GM21619 (cell line): ENCODE measurements around the gene TH.

Source experiments
- ATAC-seq: cut with Tn5 transposase; IDR thresholded peaks from one replicate; pipeline ENCODE4 v1.9.1; 2021; ENCODE audit not compliant: unreplicated experiment

TH gene

DNA sequence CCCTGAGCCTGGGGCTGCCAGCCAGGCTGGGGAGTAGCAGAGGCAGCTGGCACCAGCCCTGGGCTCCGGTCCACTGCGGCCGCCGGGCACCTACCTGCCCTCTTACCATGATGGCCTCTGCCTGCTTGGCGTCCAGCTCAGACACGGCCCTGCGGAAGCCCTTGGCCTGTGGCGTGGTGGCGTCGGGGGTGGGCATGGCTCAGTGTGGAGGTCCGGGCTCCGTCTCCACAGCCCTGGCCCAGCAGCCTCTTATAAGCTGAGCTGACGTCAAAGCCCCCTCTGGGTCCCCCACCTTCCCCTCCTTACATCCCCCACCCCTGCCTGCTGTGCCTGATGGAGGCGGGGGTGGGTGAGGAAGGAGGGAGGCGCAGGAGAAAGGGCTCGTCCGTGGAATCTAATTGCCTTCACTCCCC is at the start of gene TH:
TH (minus strand) TSS at position 225 of the 413 bp plus-strand sequence; CDS start at position 196, 29 bp downstream.
- ATAC-seq, result no peak

DNA sequence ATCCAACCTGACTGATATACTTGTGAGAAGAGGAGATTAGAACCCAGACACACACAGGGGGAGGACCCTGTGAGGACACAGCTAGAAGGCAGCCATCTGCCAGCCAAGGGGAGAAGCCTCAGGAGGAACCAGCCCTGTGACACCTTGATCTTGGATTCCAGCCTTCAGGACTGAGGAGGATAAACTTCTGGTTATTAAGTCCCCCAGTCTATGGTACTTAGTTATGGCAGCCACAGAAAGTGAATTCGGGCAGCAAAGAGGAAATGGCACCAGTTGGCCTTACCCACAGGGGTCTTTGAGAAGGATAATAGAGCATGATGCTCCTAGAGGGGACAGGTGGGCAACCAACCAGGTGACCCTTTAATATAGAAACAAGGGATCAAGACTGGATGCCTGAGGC is 49.4 kb upstream of the TH start:
- ATAC-seq, result no peak

DNA sequence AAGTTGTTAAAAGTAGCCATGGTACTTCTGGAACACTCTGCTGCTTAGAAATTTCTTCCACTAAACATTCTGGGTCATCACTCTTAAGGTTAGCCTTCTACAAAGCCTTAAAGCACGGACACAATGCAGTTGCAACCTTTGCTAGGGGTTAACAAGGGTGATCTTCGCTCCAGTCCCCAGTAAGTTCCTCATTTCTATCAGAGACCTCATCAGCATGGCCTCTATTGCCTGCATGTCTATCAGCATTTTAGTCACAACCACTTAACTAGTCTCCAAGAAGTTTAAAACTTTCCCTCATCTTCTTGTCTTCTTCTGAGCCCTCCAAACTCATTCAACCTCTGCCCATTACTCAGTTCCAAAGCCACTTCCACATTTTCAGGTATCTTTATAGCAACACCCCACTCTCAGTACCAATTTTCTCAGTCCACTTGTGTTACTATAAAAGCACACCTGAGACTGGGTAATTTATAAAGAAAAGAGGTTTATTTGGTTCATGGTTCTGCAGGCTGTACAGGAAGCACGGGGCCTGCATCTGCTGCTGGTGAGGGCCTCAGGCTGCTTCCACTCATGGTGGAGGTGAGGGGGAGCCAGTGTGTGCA is 48.7 kb upstream of the TH start:
- no peak for ATAC-seq

DNA sequence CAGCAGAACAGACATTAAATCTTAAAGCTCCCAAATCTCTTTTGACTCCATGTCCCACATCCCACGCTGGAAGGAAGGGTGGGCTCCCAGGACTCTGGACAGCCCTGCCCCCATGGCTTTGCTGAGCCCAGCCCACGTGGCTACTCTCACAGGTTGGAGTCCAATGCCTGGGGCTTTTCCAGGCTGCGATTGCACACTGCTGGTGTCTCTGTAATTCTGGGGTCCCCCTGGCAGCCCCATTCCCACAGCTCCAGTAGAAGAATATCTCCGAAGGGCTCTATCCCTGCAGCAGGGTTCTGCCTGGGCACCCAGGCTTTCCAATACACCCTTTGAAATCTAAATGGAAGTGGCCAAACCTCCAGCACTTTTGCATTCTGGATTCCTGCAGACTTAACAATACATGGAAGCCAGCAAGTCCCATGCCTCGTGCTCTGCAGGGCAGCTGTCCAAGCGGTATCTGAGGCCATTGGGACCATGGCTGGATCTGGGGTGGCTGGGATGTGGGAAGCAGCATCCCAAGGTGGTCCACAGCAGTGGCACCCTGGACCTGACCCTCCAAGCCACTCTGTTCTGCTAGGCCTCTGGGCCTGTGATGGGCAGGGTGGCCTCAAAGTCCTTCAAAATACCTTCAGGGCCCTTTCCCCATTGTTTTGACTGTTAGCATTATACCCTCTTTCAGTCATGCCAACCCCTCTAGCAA is 47.9 kb upstream of the TH start:
- ATAC-seq, result no peak

DNA sequence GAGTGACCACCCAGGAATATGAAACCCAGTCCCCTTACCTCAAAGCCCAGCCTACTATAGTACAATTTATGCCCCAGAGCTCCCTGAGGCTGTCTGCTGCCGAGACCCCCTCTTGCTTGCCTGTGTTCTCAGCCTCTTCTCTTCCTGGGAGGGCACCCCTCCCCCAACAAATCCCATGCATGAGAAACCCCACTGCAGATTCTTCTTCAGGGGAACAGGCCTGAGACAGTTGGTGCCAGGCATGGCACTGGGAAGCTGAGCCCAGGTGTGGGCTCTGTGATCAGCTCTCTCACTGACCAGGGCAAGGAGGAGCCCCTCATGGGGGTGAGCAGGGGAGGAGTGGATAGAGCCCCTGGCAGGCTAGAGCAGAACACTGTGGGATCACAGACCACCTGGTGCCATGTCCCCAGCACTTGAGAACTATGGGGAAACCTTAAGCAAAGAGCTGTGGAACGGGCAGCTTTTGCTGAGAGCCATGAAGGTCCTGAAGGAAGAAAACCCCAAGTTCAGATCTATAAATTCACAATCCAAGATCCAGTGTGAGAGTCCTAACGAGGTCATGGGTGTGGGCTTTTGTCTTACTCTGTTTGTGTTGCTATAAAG is 46.5 kb upstream of the TH start:
- ATAC-seq, result no peak

DNA sequence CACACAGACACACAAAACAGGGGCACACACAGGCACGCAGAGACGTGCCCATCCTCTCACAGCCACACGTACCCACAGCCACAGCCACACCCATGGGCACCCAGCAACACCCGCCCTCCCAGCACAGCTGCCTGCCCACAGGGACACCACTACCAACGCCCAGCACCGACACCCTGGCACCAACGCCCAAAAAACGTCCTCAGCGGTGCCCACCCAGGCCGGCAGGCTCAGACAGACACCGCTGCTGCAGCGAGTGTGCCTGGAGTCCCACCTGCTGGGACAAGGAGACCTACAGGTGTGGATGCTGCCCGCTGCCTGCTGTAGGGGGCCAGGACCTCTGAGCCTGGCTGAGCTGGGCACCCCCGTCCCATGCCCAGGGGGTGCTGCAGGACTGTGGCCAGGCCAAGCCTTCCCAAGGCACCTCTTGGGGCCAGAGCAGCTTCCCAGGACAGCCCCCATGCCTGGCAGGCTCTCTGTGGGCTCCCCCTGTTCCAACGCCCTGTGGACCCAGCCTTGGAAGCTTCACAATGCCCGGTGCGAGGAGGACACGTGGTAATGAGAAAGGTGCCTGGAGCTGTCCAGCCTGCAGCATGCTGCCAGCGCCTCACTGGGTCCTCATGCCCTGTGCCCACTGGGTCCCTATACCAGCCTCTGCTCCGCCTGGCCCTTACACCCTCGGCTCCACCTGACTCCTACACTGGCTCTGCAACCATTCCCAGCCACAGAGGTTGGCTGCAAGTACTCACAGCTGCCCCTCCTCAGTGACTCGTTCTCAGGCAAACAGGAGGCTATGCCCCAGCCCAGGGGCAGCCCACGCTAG is 45.8 kb upstream of the TH start:
- ATAC-seq, result no peak

DNA sequence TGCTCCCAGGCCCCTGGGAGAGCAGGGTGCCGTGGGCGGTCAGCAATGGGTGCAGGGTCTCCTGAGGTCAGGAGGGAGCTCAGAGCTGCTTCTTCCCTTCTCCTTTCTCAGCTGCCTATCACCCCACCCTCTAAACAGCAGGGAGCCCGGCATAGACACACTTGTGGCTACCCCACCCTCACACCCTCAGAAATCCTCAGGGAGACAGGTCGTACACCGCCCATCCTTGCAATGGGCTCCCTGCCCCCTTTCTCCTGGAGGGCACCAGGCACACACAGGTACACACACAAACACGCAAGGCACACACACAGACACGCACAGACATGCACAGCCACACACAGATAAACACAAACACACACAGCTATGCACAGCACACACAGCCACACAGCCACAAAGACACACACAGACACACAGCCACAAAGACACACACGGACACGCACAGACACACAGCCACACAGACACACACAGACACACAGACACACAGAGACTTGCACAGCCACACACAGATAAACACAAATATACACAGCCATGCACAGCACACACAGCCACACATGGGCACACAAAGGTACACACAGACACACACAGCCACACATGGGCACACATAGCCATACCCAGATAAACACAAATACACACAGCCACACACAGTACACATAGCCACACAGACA is 44.9 kb upstream of the TH start:
- ATAC-seq, result no peak

DNA sequence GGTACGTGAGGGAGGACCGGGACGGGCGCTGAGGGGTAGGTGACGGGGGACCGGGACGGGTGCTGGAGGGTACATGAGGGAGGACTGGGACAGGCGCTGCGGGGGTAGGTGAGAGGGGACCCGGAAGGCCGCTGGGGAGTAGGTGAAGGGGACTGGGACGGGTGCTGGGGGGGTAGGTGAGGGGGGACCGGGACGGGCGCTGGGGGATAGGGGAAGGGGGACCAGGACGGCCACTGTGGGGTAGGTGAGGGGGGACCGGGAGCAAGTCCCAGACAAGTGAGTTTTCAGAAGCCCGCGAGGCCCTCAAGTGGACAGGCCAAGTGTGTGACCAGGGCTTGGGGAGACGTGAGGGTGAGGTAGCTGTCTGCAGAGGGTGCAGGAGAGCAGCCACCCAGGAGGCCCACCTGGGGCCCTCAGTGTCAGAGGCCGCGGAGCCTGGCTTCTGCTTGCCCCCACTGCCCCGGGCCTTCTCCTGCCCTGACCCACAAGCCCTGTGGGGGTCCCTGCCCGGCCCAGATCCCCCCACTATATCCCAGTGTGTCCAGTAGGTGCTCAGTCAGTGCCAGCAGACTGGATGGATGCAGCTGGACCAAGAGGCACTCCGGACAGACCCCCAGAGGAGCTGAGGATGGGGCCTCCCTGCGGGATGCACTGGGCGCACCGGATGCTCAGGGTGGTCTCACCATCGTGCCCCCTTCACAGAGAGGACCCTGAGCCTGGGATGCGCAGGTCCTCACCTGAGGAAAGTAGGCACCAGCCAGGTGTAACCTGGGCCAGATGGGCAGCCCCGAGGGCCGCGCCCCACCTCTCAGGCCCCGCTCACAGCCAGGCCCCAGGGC is 44.2 kb upstream of the TH start:
- no peak for ATAC-seq

DNA sequence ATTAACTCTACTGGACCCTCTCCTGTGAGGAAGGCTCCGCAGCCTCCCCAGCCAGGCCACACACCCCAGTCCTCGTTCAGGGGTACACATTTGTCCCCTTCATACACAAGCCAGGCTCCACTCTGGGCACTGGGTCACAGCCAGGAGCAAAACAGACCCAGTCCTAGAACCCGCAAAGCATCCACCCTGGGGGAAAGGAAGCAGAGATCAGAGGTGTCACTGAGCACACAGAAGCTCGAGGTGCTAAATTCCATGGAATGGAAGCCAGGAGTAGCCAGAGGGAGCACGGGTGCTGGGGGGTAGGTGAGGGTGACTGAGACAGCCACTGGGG is 43.6 kb upstream of the TH start:
- ATAC-seq, result no peak

DNA sequence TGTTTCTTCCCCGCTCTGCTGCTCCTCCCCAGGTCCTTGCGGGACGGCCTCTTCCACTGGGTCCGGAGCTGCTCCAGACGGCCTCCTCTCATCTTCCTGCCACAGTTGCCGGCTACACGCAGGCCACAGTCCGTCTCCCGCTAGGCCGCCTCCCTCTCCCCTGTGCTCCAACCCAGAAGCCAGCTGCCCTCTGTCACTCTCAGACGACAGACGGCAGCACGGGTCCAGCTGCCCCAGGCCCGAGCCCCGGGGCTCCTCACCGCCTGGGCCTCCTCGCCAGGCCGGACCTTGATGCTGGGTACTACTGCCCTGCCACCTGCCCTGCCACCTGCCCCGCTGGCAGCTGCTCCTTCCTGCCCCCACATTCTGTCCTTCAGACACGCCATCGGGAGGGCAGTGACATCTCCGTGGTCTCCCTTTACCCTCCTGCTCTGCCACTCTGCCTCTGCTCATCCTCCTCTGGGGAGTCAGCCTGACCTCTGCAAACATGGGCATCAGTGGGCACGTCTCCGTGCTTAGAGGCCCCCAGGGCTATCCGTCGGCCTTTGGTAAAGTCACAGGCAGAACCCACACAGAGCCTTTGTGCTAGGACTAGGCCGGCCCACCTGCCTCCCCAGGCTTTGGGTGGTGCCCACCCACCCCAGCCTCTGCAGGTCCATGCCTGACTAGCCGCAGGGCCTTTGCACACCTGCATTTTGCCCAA is 43.1 kb upstream of the TH start:
- ATAC-seq, result no peak

DNA sequence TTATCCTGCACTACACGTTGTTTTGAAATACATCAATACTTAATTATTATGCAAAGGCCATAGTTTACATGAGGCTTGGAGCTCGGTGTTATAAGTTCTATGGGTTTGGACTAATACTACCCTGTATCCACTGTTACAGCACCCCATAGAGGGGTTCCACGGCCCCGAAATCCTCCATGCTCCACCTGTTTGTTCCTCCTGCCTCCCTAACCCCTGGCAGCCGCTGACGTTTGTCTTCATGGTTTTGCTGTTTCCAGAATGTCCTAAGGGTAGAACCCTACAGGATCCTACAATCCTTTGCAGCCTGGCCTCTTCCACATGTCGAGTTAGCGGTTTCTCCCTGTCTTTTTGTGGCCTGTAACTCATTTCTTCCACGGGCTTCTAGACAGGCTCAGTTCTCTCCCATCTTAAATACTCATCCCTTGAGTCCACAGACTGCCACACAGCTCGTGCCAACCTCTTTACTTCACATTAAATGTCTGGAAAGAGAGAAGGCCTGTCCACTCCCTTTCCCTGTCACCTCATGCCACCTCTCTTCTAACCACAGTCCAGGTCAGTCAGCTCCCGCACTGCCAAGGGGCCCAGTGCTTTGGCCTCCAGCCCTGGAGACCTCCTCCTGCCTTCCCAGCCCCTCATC is 42.4 kb upstream of the TH start:
- ATAC-seq, result no peak

DNA sequence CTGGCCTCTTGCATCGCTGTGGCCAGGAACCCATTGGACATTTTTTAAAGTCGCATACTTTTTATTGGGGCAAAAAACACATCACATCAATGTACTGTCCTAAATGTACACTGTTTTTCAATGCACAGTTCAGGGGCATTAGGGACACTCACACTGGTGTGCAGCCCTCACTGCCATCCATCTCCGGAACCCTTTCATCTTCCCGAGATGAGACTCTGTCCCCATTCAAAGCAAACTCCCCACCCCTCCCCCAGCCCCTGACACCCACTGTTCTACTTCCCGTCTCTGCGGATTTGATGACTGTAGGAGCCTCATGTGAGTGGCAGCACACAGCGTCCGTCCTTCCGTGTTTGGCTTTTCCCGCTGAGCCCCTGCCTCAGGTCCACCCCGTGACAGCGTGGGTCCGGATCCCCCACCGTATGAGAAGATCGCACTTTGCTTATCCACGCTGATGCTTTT is 41.8 kb upstream of the TH start:
- no peak for ATAC-seq

DNA sequence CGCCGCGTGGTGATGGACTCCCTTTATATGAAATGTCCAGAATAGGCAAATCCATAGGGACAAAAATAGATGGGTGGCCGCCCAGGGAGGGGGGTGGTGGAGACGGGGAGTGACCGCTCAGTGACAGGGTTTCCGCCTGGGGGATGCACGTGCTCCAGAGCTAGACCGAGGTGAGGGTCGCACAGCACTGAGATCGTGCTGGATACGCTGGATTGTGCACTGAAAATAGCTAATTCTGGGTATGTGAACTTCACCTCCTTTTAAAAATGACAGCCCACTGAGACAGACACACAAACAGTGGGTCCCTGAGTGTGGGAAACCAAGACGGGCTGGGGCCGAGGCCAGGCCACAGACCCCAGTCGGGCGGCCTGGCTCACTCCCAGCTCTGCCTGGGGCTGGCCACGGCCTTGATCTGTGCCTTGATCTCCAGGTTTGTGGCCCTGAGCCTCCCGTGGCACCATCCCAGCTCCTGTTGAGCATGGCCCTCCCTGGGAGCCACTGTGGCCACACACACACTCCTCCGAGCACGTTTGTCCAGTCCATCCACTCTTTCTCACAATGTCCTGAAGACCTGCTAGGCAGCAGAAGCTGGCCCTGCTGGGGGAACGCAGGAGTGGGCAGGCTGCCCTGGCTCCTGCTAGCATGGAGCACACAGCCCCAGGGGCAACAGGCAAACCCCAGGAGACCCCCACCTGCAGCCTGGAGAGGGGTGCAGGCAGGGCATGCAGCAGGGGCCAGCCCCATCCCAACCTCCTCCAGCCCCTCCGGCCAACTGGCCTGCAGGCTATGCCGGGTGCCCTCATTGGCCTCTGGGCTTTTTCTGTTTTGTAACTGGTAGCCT is 41.0 kb upstream of the TH start:
- no peak for ATAC-seq

DNA sequence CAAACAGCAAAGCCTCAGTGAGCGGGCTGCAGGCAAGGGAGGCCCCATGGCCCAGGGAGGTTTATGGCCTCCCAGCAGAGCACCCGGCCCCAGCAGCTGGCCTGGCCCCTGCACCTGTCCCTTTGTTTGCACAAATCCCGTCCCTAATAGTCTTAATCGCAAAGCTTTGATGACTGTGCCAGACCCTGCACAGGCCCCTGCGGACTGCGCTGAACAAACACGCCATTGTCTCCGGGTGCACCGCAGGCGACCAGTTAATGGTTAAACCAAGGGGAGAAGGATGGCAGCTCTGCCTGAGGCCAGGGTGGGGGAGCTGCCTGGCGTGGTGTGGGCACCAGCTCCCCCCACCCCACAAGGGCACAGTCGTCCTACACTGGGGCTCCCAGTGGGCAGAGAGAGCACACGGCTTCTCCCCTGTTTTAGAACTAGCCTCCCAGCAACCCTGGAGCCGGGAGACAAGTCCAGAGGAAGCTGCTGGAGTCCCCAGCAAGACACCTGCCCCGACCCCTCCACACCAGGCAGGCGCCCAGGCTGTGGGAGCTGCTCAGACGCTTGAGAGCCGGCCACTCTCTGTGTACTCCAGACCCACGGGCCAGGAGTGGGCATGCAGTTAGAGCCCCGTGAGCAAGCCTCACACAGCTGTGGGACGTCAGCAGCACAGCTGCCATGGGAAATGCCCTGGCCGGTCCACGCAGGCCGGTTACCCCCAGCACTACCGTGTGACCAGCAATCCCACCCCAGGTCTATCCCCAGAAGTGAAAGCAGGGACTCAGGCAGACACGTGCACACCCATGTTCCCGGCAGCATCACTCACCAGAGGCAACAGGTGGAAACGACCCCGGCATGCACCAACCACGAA is 39.7 kb upstream of the TH start:
- no peak for ATAC-seq

DNA sequence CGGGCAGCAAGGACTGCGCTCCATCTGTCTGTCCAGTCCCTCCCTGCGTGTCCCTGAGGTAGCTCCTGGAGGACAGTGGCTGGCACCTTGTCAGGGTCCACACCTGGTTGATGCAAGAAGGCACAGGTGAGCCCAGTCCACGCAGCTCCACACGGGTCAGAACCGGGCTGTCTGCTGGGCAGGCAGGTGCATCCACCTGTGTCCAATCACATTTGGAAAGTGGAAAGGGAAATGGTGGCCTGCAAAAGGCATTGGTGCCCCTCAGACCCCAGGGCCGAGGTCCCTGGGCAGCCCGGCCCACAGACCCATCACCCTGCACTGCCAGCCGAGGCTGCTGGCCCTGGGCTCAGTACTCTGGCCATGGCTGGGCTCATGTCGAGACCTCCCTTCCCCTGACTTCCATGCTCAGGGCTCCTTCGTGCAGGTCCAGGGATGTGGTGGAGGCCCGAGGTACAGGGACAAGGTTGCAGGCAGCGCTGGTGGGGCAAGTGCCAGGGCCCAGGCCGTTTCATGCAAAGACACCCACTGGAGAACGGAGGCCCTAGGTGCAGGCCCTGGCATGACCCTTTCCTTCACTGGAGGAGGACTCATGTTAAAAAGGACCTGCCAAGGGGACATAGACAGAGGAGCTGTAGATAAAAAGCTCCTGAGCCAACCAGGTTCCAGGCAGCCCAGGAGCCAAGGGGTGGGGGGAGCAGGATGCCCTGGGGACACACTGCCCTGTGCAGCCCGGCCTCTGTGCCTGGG is 38.9 kb upstream of the TH start:
- ATAC-seq, result no peak

DNA sequence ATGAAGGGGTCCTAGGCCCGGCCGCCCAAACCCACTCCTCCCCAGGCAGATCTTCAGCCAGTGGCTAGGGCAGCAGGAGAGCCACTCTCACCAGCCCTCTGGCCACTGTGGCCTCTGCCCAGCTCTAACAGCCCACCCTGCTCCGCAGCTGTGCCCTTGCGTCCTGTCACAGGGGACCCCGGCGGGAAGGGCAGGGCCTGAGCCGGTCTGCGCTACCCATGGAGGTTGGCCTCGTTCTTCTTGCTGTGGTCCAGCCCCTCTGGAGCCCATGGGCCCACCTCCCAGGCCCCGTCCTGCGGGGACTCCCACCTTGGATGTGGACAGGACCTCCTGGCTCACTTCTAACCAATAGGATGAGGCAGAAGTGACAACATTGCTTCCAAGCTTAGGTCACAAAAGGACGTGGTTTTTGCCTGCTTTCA is 38.3 kb upstream of the TH start:
- no peak for ATAC-seq

DNA sequence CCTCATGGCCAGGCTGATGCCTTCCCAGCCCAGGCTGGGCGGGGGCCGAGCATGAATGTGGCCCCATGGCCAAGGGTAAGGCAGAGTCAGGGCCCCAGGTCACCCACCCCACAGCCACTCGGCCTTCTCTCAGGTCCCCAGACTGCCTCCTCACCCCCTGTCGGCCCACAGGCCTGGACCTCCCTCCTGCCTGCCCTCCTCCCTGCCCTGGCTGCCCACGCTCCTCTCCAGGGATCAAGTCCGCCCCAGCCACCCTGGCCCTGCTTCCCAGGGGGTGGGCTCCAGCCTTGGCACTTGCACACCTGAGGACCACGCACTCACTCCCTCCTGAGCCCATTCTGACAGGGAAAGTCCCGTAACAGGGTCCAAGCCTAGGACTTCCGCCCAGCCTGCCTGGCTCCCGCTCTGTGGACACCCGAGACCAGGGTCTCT is 37.8 kb upstream of the TH start:
- no peak for ATAC-seq
